Gastroesophageal sphincter (tissue), 4 donors: ENCODE data around the gene SF3A2. TPM values are rescaled to one million over a fixed set of nuclear protein-coding genes. Genes with fewer than 3 reads are reported as not detected.

Experiments
- ATAC-seq: fragments of 150-250 bp; one replicate; pipeline ENCODE4 v1.9.1; 2016; ENCODE audit warnings: mild to moderate bottlenecking, moderate library complexity
- H3K27ac ChIP-seq, 4 donors: fragments of 200-600 bp; sonication (generic) in 3 of 4; 1 replicate in 3 of 4; 2 replicates in 1 of 4; pipeline ENCODE4 v1.5.1; 2016 to 2019
- H3K27me3 ChIP-seq: fragments of 200-600 bp; sonication (generic); one replicate; pipeline ENCODE4 v1.5.1; 2019
- H3K36me3 ChIP-seq, 2 donors: fragments of 200-600 bp; sonication (generic); one replicate each; pipeline ENCODE4 v1.5.1; 2019; ENCODE audit warnings: control low read depth in 1 of 2
- H3K4me1 ChIP-seq, 3 donors: fragments of 200-600 bp; sonication (generic); 1 replicate in 2 of 3; 2 replicates in 1 of 3; pipeline ENCODE4 v1.5.1; 2016 to 2019; ENCODE audit warnings: control low read depth in 2 of 3
- H3K4me3 ChIP-seq, 2 donors: fragments of 200-600 bp; sonication (generic); one replicate each; pipeline ENCODE4 v1.5.1; 2019; ENCODE audit warnings: mild to moderate bottlenecking in 1 of 2, moderate library complexity in 1 of 2
- H3K9me3 ChIP-seq, 3 donors: fragments of 200-600 bp; sonication (generic); one replicate each; pipeline ENCODE4 v1.5.1; 2017 to 2019; ENCODE audit warnings: control low read depth in 2 of 3
- EP300 ChIP-seq: sonication (generic); formaldehyde crosslinking; IDR thresholded peaks from one replicate; pipeline ENCODE4 v1.6.1; 2017; ENCODE audit warnings: antibody characterized with exemption, mild to moderate bottlenecking
- POLR2A ChIP-seq, 2 donors: fragments of 450-650 bp; IDR thresholded peaks; one replicate each; pipeline ENCODE4 v1.6.1; 2017; ENCODE audit warnings: antibody characterized with exemption in 2 of 2, mild to moderate bottlenecking in 2 of 2, moderate library complexity in 1 of 2
- POLR2AphosphoS5 ChIP-seq: sonication (generic); formaldehyde crosslinking; IDR thresholded peaks from one replicate; pipeline ENCODE4 v1.6.1; 2017; ENCODE audit warnings: antibody characterized with exemption
- WGBS, 2 donors: methylation state at CpG; one replicate each; pipeline ENCODE4 v1.1.5; 2018; ENCODE audit warnings: low coverage in 1 of 2; 5-methylcytosine and 5-hydroxymethylcytosine counted together
- total RNA-seq, 4 donors: library from RNA; depleted of rRNA; stranded (reverse); fragments of >200 nt; gene quantifications; one replicate each; pipeline ENCODE4 v1.1.0, GENCODE V29; 2016
- TF ChIP-seq, protein P1 (sequence below), 4 experiments: fragments of 200-600 bp in 2 of 4; fragments of 450-650 bp in 2 of 4; sonication (generic) in 1 of 4; IDR thresholded peaks; one replicate each; pipeline ENCODE4 v1.5.1; 2017 to 2019; ENCODE audit warnings: antibody characterized with exemption in 4 of 4, mild to moderate bottlenecking in 2 of 4, moderate library complexity in 2 of 4

SF3A2 gene
- total RNA-seq, 4 donors from 2014 or later, result 27.5 to 40.3 (median 37.4) TPM

DNA sequence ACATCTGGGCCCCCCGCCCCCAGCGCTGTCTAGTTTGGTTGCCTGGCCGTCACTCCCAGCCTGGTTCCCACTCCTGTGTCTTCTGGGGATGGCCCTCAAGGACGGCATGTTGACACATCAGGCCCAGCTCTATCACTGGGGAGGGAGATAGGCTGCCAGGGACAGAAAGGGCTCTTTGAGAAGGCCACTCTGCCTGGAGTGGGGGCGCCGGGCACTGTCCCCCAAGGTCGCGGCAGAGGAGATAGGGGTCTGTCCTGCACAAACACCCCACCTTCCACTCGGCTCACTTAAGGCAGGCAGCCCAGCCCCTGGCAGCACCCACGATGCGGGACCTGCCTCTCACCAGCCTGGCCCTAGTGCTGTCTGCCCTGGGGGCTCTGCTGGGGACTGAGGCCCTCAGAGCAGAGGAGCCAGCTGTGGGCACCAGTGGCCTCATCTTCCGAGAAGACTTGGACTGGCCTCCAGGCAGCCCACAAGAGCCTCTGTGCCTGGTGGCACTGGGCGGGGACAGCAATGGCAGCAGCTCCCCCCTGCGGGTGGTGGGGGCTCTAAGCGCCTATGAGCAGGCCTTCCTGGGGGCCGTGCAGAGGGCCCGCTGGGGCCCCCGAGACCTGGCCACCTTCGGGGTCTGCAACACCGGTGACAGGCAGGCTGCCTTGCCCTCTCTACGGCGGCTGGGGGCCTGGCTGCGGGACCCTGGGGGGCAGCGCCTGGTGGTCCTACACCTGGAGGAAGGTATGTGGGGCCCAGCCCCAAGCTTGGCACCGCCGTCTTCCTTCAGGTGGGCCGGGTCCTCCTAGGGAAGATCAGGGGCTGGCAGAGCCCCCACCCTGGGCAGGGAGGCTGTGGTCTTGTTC is 12.6 kb downstream of the SF3A2 start, which contains the start of gene AMH:
AMH (plus strand) TSS at position 314 of the 857 bp plus-strand sequence; CDS start at position 324, 10 bp downstream.
- TF ChIP-seq EP300, result no peak
- no peak for TF ChIP-seq POLR2A (IDR thresholded peaks at IDR 0.05)
- TF ChIP-seq, protein P1, sequence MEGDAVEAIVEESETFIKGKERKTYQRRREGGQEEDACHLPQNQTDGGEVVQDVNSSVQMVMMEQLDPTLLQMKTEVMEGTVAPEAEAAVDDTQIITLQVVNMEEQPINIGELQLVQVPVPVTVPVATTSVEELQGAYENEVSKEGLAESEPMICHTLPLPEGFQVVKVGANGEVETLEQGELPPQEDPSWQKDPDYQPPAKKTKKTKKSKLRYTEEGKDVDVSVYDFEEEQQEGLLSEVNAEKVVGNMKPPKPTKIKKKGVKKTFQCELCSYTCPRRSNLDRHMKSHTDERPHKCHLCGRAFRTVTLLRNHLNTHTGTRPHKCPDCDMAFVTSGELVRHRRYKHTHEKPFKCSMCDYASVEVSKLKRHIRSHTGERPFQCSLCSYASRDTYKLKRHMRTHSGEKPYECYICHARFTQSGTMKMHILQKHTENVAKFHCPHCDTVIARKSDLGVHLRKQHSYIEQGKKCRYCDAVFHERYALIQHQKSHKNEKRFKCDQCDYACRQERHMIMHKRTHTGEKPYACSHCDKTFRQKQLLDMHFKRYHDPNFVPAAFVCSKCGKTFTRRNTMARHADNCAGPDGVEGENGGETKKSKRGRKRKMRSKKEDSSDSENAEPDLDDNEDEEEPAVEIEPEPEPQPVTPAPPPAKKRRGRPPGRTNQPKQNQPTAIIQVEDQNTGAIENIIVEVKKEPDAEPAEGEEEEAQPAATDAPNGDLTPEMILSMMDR (IDR thresholded peaks at IDR 0.05), result no peak
- no peak for TF ChIP-seq POLR2AphosphoS5
- peaks cover 52% of the 10 kb centered on the region for H3K27me3 ChIP-seq
- H3K36me3 ChIP-seq, result peaks cover 0 to 55% of the 10 kb centered on the region in 2 donors
- 70% methylated on average over 2 of the region's 27 CpGs; no CpG with 5 or more reads in 1 of the 2 donors for WGBS, 2 donors
- peaks cover 0 to 59% (median 33%) of the 10 kb centered on the region in 3 donors for H3K4me1 ChIP-seq
- no peak within 1 kb of the TSS for H3K4me3 ChIP-seq
- H3K27ac ChIP-seq, result no peak within 1 kb of the TSS
- H3K9me3 ChIP-seq, result no peaks in the 10 kb centered on the region
- ATAC-seq, result no peak

DNA sequence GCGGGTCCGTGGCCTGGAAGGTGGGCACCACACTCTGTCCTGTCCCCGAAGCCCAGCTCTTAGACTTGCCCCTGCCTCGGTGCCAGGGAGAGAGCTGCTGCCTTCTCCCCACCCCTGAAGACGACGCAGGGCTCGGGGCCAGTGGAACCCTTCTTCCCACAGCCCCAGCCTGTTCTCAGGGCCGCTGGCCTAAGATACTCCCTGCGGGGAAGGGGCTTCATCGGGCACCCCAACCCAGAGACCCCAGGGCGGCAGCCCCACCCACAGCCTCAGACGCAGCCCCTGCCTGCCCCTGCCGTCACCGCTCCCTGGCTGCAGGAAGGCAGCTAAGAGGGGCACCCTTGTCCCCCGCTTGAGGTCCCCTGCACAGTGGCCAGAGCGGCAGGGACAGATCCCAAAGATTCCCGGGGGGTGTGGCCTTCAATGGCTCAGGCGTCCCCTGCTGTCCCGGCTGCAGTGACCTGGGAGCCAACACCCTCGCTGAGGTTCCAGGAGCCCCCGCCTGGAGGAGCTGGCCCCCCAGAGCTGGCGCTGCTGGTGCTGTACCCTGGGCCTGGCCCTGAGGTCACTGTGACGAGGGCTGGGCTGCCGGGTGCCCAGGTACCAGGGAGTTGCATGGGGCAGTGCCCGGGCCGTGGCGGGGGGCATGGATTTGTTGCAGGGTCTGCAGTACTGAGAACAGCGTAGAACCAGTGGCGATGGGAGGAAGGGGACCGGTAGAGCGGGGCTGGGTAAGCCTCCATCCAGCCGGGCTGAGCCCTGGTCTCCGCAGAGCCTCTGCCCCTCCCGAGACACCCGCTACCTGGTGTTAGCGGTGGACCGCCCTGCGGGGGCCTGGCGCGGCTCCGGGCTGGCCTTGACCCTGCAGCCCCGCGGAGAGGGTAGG is 13.5 kb downstream of the SF3A2 start:
- WGBS, 2 donors, result no CpG with 5 or more reads among the region's 43 CpGs
- Histone ChIP-seq H3K27me3 (peaks cover 60% of the 10 kb centered on the region), H3K36me3 (peaks cover 0 to 46% of the 10 kb centered on the region in 2 donors), H3K27ac (no peak overlapping the region), H3K4me1 (peaks cover 0 to 58% (median 33%) of the 10 kb centered on the region in 3 donors), H3K4me3 (no peak overlapping the region), H3K9me3 (no peaks in the 10 kb centered on the region)
- peak; percentile 10 for TF ChIP-seq POLR2AphosphoS5
- TF ChIP-seq, protein P1 (IDR thresholded peaks at IDR 0.05), result no peak
- ATAC-seq, result peak; percentile 6

DNA sequence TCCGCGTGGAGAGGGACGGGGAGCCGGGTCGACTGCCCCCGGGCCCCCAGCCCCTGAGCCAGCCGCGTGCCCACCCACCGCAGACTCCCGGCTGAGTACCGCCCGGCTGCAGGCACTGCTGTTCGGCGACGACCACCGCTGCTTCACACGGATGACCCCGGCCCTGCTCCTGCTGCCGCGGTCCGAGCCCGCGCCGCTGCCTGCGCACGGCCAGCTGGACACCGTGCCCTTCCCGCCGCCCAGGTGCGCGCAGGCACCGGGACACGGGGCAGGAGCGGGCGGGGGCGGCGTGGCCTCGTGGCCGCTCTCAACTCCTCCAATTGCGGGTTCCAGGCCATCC is 14.1 kb downstream of the SF3A2 start:
- H3K4me1 ChIP-seq, result peaks cover 0 to 58% (median 33%) of the 10 kb centered on the region in 3 donors
- peaks cover 65% of the 10 kb centered on the region for H3K27me3 ChIP-seq
- TF ChIP-seq POLR2AphosphoS5 (no peak), EP300 (no peak), POLR2A (IDR thresholded peaks at IDR 0.05) (no peak)
- TF ChIP-seq, protein P1 (IDR thresholded peaks at IDR 0.05), result no peak
- ATAC-seq, result no peak
- H3K36me3 ChIP-seq, result peaks cover 0 to 40% of the 10 kb centered on the region in 2 donors
- WGBS, 2 donors, result no CpG with 5 or more reads among the region's 40 CpGs
- H3K4me3 ChIP-seq, result peak overlapping the region in 1 of 2 donors; percentile 28
- no peak overlapping the region for H3K27ac ChIP-seq
- no peaks in the 10 kb centered on the region for H3K9me3 ChIP-seq

DNA sequence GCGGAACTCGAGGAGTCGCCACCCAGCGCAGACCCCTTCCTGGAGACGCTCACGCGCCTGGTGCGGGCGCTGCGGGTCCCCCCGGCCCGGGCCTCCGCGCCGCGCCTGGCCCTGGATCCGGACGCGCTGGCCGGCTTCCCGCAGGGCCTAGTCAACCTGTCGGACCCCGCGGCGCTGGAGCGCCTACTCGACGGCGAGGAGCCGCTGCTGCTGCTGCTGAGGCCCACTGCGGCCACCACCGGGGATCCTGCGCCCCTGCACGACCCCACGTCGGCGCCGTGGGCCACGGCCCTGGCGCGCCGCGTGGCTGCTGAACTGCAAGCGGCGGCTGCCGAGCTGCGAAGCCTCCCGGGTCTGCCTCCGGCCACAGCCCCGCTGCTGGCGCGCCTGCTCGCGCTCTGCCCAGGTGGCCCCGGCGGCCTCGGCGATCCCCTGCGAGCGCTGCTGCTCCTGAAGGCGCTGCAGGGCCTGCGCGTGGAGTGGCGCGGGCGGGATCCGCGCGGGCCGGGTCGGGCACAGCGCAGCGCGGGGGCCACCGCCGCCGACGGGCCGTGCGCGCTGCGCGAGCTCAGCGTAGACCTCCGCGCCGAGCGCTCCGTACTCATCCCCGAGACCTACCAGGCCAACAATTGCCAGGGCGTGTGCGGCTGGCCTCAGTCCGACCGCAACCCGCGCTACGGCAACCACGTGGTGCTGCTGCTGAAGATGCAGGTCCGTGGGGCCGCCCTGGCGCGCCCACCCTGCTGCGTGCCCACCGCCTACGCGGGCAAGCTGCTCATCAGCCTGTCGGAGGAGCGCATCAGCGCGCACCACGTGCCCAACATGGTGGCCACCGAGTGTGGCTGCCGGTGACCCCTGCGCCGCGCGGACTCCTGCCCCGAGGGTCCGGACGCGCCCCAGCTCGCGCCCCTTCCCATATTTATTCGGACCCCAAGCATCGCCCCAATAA is 14.8 kb downstream of the SF3A2 start:
- TF ChIP-seq, protein P1 (IDR thresholded peaks at IDR 0.05), result no peak
- no peak for ATAC-seq
- H3K36me3 ChIP-seq, result peaks cover 0 to 34% of the 10 kb centered on the region in 2 donors
- peak overlapping the region in 1 of 2 donors; percentile 28 for H3K4me3 ChIP-seq
- H3K4me1 ChIP-seq, result peaks cover 0 to 57% (median 33%) of the 10 kb centered on the region in 3 donors
- no CpG with 5 or more reads among the region's 125 CpGs for WGBS, 2 donors
- no peaks in the 10 kb centered on the region for H3K9me3 ChIP-seq
- H3K27me3 ChIP-seq, result peaks cover 71% of the 10 kb centered on the region
- H3K27ac ChIP-seq, result no peak overlapping the region
